Measurements from ENCODE around the gene HYOU1.

GRCh38 chr11:119052163-119052814, 4.7 kb downstream of the HYOU1 start:
- TF ChIP-seq, protein P1, sequence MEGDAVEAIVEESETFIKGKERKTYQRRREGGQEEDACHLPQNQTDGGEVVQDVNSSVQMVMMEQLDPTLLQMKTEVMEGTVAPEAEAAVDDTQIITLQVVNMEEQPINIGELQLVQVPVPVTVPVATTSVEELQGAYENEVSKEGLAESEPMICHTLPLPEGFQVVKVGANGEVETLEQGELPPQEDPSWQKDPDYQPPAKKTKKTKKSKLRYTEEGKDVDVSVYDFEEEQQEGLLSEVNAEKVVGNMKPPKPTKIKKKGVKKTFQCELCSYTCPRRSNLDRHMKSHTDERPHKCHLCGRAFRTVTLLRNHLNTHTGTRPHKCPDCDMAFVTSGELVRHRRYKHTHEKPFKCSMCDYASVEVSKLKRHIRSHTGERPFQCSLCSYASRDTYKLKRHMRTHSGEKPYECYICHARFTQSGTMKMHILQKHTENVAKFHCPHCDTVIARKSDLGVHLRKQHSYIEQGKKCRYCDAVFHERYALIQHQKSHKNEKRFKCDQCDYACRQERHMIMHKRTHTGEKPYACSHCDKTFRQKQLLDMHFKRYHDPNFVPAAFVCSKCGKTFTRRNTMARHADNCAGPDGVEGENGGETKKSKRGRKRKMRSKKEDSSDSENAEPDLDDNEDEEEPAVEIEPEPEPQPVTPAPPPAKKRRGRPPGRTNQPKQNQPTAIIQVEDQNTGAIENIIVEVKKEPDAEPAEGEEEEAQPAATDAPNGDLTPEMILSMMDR (IDR thresholded peaks at IDR 0.05; ENCODE audit: poor library complexity): no peak
- no peak for TF ChIP-seq EZH2 (IDR thresholded peaks at IDR 0.05; ENCODE audit: borderline replicate concordance)
- no peak for TF ChIP-seq EZH2phosphoT487 (IDR thresholded peaks at IDR 0.05; ENCODE audit: low read depth, severe bottlenecking, unreplicated experiment)
